NCI-H82 treated with DMSO at 0.1 percent for 48 hours (cell line): Measurements from ENCODE around the gene ULBP2.
"Not testable (repeated sequence)": the region's sequence is repeated elsewhere in the genome, so short reads cannot be mapped to it uniquely, and the experiment has no call there.

Source experiments
- DNase-seq: peaks from one replicate; lab custom pipeline; 2025; ENCODE audit not compliant: unreplicated experiment; lab: John Stamatoyannopoulos, UW

ULBP2 gene

DNA sequence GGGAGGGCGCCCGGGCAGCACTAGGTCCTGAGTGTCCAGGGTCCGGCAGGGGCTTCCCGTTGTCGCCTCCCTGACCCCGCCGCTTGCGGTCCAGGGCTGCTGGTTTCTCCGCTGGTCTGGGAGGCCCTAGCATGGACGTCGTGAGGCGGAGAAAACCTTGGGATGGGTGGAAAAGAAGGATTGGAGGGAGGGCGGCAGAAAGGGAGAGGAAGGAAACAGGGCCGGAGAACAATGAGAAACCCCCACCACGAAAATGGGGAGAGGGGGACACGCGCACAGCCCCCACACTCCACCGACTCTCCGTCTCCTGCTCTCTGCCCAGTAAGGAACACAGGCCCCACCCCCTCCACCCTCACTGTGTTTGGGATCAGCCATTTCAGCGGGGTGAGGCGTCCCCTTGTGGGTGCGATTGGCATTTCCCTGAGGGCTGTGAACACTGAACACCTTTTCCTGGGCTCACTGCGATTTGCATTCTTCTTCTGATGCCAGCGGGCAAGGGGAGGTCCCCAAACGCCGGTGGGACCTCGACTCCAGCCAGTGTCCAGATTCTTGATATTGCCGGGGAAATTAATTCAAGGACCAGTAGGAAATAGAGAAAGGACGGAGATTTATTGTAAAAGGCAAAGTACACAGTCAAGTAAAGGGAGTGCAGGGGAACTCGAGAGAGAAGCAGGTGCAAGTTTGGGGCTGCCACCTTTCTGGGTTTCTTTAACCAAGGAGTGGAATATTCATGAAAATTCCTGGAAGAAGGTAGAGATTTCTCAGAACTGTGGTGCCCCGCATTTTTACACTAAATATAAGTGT, 15.6 kb upstream of the ULBP2 start:
- DNase-seq, result peak; percentile 32

- DNase-seq, result not testable (repeated sequence)
Observed at GRCh38 chr6:149927025-149927424, 14.8 kb upstream of the ULBP2 start.

DNA sequence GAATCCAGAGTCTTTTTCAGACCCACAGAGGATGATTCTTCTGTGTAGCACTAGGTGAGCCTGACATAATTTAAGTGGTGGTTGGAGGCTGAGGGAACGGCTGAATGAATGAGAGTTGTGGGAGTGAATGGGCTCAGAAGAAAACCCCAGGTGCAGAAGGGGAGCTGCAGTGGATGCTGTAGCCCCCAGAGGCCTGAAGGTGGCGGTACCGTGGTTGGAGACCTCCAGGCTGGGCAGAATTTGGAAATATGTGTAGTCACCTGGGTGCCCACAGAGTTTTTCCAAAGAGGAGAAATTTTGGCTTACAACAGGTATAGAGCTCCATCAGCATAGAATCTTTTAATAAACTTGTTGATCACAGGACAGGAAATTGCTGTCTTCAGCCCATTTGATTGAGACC, 12.4 kb upstream of the ULBP2 start:
- no peak for DNase-seq

GRCh38 chr6:149931501-149931900, 10.3 kb upstream of the ULBP2 start:
- no peak for DNase-seq

- DNase-seq, result no peak
Observed at GRCh38 chr6:149933036-149933435, 8.8 kb upstream of the ULBP2 start.

GRCh38 chr6:149933461-149933860, 8.4 kb upstream of the ULBP2 start:
- DNase-seq, result no peak

DNA sequence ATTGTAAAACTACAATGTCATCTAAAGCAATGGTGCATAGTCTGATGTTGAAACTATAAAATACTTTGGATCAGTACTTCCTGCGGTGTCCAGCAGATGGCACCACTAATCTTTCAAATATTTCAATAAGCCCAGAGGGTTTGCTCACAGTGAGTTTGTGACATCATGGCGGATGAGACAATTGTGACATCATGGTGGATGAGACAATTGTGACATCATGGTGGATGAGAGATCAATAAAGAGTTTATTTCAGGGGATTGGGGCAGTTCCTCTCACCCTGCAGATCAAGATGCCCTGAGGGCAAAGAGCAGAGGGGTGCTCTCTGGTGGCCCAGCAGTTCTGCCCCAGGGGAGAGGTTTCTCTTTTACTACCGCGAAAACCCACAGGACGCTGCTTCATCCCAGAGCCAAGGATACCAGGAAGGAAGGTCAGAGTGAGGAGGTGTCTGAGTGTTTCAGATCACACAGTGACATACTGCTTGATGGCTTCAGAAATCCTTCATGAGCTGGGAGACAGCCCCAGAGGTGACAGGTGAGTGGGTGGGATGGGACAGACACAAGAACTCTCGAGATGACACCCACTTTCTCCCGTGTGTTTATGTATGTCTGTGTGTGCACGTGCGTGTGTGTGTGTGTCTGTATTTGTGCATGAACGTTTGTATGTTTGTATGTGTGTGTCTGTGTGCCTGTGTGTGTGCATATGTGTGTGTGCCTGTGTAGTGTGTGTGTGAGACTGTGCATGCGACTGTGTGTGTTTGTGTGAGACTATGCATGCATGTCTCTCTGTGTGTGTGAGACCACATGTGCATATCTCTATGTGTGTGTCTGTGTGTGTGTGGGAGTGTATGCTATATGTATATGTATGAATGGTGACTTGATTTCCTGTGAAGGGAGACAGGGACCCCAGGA, 7.3 kb upstream of the ULBP2 start:
- peak; percentile 3 for DNase-seq

DNA sequence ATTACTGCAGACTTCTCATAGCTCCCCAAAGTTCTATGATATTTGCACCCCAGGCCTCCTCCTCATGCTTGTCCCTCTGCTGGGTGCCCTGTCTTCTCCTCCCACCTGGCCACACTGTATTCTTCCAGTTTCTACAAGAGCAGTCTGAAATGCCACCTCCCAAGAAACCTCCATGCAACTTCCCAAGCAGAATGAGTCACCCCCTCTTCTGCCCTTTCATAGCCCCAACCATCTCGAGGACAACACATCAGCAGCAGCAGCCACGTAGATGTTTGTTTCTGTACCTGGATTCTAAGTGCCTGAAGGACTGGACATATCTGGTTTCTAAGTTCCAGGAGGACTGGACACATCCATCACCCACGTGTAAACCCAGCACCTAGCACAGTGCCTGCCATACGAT, 6.6 kb upstream of the ULBP2 start:
- no peak for DNase-seq

DNA sequence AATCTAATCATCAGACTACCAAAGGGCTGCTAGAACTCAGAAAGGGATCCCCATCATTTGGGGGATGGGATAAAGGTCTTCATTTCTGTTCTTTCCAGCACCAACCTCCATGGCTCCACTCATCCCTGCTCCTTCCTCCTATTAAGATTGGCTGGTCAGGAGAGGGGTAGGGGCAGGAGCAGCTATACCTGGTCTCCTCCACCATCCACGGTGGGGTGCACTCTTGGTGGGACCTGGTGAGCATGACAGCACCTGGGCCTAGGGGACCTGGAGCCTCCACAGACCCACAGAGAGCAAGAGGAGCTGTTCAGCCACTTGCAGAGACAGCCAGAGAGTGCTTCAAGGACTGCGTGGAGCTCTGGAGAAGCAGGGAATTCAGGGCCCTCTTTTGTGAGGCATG, 6.1 kb upstream of the ULBP2 start:
- DNase-seq, result no peak

GRCh38 chr6:149936743-149937142, 5.1 kb upstream of the ULBP2 start:
- no peak for DNase-seq

- not testable (repeated sequence) for DNase-seq
Observed at GRCh38 chr6:149938013-149938570, 3.7 kb upstream of the ULBP2 start.

DNA sequence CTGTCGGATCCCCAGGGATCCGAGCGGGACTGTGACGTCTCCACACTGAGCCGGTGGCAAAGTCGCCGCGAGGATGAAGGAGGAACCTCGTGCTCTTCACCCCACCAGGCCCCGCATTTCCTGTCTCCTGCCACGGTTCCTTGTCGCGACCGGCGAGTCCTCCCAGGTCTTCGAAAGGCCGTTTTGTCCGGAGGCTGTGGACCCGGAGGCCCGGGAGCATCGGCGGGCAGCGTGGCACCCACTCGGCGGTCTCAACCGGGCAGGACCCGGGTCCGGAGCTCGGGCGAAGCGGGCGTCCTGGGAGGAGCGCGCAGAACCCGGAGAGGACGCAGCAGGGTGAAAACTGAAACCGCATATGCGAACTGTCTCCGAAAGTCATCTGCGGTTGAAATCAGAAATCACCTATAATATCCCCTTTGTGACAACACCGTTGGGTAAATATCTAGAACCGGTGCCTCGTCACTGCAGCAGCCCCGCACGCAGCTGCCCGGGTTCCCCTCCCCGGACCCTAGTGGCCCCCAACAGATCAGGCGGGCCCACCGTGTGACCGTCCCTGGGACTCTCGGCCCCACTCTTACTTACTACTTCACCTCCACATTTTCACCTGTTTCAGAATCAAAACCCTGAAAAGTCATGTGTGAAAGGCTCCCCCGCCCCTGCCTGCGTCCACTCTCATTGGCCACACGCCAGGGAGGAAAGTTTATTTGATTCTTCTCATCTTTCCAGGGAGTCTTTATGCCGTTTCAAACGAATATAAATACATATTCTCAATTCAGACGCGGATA, 3.1 kb upstream of the ULBP2 start:
- DNase-seq, result no peak

GRCh38 chr6:149939356-149939648, 2.5 kb upstream of the ULBP2 start:
- no peak for DNase-seq

- DNase-seq, result no peak
Observed at GRCh38 chr6:149939909-149940671, 1.7 kb upstream of the ULBP2 start.

DNA sequence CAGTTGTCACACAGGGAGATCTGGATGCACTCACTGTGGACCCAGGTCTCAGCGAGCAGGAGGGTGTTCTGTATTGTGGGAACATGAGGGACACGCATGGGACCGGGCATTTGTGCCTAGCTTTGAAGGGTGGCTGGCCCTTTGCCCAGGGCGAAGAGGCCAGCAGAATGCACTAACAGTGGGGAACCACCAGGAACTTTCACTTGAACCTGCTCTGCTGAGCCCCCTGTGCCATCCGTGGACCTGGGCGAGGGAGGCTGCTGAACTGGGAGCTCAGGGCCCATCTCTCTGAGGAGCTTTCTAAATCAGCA, 1.2 kb upstream of the ULBP2 start:
- DNase-seq, result no peak

- no peak for DNase-seq
Observed at GRCh38 chr6:149942461-149942829, 631 bp downstream of the ULBP2 start.

- not testable (repeated sequence) for DNase-seq
Observed at GRCh38 chr6:149943321-149943720, 1.5 kb downstream of the ULBP2 start.

DNA sequence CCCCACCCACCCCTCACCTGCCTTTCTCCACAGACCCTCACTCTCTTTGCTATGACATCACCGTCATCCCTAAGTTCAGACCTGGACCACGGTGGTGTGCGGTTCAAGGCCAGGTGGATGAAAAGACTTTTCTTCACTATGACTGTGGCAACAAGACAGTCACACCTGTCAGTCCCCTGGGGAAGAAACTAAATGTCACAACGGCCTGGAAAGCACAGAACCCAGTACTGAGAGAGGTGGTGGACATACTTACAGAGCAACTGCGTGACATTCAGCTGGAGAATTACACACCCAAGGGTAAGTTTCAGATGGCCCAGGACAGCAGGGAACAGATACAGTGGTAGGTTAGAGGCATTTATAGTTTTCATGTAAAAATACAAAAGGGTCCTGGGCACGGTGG, 3.5 kb downstream of the ULBP2 start:
- not testable (repeated sequence) for DNase-seq

- not testable (repeated sequence) for DNase-seq
Observed at GRCh38 chr6:149946631-149947030, 4.8 kb downstream of the ULBP2 start.

DNA sequence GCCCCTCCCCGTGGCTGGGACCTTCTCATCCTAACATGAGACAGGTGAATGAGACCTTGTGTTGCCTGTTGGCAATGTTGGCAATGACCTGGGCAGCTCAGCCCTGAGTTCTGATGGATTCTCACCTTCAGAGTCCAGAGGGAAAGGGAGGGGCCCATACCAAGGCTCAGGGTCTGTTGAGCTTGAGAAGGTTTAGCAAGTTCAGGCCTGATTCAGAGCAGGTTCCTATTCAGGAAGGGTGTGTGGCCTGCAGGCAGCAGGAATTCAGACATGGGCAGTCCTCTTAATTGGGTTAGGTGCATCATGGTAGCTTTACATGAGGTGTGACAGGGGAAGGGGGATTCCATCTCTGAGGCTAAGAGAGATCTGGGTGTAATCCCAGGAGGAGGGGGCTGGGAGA, 5.7 kb downstream of the ULBP2 start:
- DNase-seq, result not testable (repeated sequence)

- no peak for DNase-seq
Observed at GRCh38 chr6:149948011-149948410, 6.2 kb downstream of the ULBP2 start.
